Astrocyte of the hippocampus (primary cell): ENCODE measurements around the gene BCO2.

Source experiments
- DNase-seq: peaks from one replicate; pipeline ENCODE4 v3.0.0; 2011; ENCODE audit warnings: low read depth, low spot score

The BCO2 gene

DNA sequence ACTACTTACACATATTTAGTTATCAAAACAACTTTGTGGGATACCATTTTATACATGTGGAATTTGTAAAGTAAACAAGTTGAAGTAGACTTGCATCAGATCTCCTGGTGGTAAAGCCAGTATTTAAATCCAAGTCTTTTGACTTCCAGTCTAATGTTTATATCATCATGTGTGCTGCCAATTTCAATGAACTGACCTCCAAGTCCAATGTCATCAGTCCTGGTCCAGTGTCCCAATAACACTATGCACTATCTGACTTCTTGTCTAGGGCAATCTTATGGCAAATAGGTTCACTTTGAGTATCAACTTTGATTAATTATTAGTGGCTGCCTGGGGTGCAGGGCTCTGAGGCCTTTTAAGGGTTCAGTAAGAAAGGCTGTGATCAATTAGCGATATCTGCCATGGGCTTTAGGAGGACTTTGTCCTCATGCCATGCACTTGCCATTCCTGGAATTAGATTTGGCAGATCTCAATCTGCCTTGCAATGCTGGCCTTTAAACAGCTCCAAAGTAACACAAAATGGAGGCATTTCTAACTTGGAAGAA lies 41.3 kb downstream of the BCO2 start:
- DNase-seq: no peak

DNA sequence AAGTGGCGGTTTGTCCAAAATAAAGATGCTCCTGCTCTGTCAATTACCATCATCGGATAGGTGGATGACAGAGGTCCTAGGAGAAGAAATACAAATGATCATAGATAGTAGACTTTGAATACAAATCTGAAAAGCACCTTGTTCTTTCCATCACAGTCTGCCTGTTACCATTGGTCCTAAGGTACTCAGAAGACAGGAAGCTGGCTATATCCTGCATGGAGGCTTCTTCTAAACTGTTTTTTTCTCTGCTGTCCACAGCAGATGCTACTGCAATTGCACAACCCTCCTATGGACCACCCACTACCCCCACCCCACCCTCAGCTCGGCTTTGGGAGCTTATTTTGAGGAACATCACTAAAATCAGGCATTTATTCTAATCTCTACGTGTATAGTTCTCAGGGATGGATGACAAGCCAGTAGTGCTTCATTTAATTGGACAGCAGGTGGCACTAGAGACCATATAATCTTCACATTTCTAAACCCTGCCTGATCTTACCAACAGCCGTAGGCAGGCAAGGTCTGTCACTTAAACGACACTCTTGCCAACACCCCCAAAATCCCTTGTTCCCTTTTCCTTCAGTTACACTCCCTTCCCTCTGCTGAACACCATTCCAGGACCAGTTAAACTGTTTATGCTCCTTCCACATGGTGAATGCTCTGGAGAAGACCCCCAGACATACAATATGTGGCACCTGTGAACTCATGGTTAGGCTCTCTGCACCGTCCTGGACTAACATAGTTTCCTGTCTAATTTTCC lies 44.3 kb downstream of the BCO2 start:
- peak; percentile 87 for DNase-seq

DNA sequence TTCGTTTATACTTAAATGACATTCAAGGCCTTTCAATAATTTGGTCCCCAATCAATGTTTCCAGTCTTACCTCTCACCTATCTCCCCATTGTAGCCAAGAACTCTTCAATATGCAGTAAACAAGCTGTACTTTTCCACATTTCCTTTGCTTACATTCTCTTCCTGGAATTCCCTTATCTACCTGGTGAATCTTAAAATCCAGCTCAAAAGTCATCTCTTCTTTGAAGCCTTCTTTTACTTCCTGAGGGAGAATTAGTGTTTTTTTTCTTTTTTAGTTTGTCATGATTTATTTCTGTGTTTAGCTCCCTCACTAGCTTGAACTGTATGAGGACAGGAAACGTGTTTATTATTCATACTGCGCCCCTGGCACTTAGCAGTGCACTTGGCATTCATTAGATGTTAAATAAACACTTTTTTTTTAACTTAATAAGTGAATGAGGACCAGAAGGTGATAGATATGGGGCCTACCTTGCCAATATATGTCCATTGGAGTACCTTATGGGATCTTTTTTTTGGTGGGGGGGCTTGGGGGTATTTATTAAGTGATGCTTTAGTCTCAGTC lies 46.0 kb downstream of the BCO2 start:
- DNase-seq: no peak

DNA sequence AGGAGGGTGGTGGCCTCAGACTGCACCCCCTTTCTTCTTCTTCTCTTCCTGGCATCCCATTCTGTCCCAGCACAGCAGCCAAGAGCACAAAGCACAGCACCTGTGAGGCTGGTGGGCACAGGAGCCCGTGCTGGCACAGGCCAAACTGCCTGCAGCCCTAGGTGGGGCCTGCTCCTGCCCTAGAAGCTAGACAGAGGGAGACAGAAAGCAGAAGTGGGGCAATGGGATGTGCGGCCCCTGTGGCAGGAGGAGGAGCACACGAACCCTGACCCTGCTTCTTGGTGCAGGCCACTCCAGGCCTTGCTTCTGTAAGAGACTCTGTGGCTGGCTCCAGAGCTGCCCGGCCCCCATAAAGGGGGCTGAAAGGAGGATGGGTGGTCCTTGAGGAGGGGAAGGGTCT lies 47.0 kb downstream of the BCO2 start:
- no peak for DNase-seq

GRCh38 chr11:112223121-112223520 lies 47.8 kb downstream of the BCO2 start:
- DNase-seq: no peak

GRCh38 chr11:112223754-112224532 lies 48.6 kb downstream of the BCO2 start:
- DNase-seq: no peak

DNA sequence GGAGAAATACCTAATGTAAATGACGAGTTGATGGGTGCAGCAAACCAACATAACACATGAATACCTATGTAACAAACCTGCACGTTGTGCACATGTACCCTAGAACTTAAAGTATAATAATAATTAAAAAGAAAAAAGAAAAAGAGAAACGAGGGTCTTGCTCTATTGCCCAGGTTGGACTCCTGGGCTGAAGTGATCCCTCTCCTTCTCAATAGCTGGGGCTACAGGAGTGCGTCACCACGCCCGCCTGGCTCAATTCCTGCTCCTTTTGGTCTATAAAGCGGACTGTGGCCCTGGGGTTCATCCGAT lies 50.4 kb downstream of the BCO2 start:
- DNase-seq: no peak

- DNase-seq: peak; percentile 95
These were observed 50.9 kb downstream of the BCO2 start, which contains the start of gene PTS for GRCh38 chr11:112226062-112226830. Gene PTS, plus strand, starts transcription at chr11:112226428. Its CDS starts 16 bp downstream, at chr11:112226444.

GRCh38 chr11:112226831-112227401 lies 51.6 kb downstream of the BCO2 start:
- DNase-seq: peak; percentile 40

- no peak for DNase-seq
These were observed 52.2 kb downstream of the BCO2 start for GRCh38 chr11:112227471-112227870.

DNA sequence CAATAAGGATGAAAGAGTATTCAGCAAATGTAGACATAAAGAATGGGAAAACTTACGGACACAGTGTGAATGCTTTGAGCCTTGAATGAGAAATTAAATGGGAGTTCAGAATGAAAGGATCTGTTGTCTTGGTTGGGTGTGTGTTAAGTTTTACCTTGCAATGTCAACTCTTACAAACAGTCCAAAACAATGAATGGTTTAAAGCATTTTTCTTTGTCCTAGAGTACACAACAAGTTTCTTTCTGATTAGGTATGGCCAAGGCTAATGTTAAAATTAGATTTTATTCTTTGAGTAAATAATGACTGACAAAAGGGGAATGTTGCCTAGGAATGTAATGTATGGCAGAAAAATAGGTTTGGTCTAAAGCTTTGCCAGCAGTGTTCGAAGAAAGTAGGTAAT lies 53.4 kb downstream of the BCO2 start:
- DNase-seq: no peak

GRCh38 chr11:112229159-112229558 lies 53.8 kb downstream of the BCO2 start:
- DNase-seq: no peak

- peak; percentile 92 for DNase-seq
These were observed 54.6 kb downstream of the BCO2 start for GRCh38 chr11:112229746-112230433.

DNA sequence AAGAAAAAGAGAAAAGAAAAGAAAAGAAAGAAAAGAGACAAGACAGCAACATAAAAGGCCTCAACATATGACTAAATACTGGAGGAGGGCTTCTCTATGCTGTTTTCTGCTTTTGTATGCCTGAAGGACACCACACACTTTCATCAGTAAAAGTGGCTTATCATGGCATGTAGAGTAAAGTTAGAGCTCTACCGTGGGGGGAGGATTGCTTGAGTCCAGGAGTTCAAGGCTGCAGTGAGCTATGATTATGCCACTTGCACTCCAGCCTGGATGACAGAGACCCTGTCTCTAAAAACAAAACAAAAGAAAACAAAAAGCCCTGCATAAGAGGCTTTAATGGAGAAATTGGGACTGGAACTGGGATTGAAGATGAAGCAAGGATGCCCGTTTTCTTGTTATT lies 56.6 kb downstream of the BCO2 start:
- no peak for DNase-seq

- no peak for DNase-seq
These were observed 60.6 kb downstream of the BCO2 start for GRCh38 chr11:112235750-112236390.

DNA sequence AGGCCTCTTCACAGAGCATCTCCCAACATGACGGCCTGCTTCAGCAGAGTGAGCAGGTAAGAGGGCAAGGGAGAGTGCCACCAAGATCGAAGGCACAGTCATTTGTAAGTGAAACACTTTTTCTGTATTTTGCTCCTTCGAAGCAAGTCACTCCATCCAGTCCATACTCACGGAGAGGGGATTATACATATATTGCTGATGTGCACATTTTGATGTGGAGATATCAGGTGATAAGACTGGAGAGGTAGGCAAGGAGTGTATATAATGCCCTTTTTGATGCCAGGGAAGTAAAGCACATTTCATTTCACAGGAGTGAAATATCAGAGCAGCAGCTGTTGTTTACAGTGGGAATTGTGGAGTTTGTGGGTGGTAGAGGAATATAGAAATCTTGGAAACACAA lies 62.1 kb downstream of the BCO2 start:
- DNase-seq: no peak

GRCh38 chr11:112238041-112238440 lies 62.7 kb downstream of the BCO2 start:
- peak; percentile 73 for DNase-seq

DNA sequence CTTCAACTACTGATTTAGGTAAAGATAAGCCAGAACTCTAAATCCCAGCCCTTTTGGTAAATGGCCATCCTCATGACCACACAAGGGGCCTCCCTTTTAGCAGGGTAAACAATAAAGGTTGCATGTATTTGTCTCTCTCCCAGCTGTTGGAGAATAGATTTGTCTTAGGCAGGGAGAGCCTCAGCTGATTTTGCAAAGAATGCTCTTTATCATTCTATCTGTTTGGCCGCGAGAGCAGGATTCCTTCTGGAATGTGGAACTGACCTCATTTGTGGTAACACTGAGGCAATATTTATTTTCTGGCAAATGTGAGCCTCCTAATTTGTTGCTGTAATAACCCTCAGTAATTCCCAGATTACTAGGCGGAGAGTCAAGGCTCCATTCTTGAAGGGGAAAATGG lies 66.2 kb downstream of the BCO2 start:
- peak; percentile 80 for DNase-seq

DNA sequence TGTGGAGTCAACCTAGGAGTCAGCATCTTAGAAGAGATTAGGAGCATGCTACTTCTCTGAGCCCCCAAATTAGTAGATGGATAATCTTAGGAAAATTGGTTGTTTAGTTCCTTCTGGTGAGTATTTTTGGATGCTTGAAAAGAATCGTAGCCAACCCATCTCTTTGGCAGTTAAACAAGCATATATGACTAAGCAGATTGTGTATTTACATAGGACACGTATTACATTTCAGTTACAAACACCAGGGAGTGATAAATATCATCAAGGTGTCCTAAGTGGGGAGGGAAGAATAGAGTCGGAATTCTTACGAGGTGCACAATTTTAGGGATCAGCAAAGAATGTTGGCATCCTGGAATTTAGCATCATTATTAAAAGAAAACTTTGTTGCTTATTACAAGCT lies 71.9 kb downstream of the BCO2 start:
- peak; percentile 14 for DNase-seq

GRCh38 chr11:112248201-112248600 lies 72.9 kb downstream of the BCO2 start:
- peak; percentile 83 for DNase-seq
